ENCODE measurements around the gene MEF2A. TPM values are rescaled to one million over a fixed set of nuclear protein-coding genes. Genes with fewer than 3 reads are reported as not detected.

Gene MEF2A
- total and polyA plus RNA-seq, 9 of the 15 experiments (the other 6 are each of a cell fraction or from before 2014, with no cell fraction given): 1.6 to 18.7 (median 8.7) TPM

- TF ChIP-seq, protein P1, sequence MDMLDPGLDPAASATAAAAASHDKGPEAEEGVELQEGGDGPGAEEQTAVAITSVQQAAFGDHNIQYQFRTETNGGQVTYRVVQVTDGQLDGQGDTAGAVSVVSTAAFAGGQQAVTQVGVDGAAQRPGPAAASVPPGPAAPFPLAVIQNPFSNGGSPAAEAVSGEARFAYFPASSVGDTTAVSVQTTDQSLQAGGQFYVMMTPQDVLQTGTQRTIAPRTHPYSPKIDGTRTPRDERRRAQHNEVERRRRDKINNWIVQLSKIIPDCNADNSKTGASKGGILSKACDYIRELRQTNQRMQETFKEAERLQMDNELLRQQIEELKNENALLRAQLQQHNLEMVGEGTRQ (CRISPR knock-in tag; IDR thresholded peaks at IDR 0.05): no peak
Observed at GRCh38 chr15:99571299-99571698, 5.5 kb downstream of the MEF2A start (continued).

DNA sequence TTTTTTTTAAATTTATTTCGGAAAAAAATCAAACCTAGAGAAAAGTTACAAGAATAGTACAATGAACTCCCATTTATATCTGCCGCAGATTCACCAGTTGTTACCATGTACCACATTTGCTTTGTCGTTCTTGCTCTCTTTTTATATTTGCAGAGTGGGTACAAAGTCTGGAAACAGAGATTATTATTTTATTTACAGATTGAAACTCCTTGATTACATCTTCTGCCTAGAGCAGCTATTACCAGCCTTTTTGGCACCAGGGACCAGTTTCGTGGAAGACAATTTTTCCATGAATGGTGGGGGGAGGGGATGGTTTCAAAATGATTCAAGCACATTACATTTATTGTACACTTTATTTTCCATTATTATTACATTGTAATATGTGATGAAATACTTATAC lies 8.3 kb downstream of the MEF2A start:
- ChIA-PET POLR2A (interaction anchor here (0.7 to 1.6 kb wide), 3 partner anchors 9 to 26 kb away, joined by 3 to 6 read pairs (median 4); no protein-coding TSS in a partner anchor), CTCF (ENCODE audit: low intra/inter-chr PET ratio) (no interaction called here)
- Histone ChIP-seq H3K4me2 (ENCODE audit: insufficient read depth, low read length) (no peak overlapping the region), H3K27me3 (ENCODE audit: control insufficient read depth in 2 of 2, insufficient read depth in 2 of 2, low read length in 2 of 2) (no peaks in the 10 kb centered on the region), H2AFZ (ENCODE audit: low read depth, low read length) (no peak overlapping the region), H3K9me3 (replicated peaks; ENCODE audit: control insufficient read depth, insufficient read depth, low read depth, low read length) (no peaks in the 10 kb centered on the region), H3K36me3 (ENCODE audit: control insufficient read depth, insufficient read depth, low read length) (no peaks in the 10 kb centered on the region), H3K4me1 (replicated peaks in 1 of 2; ENCODE audit: control insufficient read depth in 2 of 2, insufficient read depth in 2 of 2, low read length in 2 of 2) (peaks cover 0 to 11% of the 10 kb centered on the region in 2 experiments; a peak in 2 of 5 replicates), H3K4me3 (no peak overlapping the region), H4K20me1 (replicated peaks; ENCODE audit: control insufficient read depth, insufficient read depth, low read length) (0 out of 2 replicates have a peak, but pooled peaks cover 9% of the 10 kb centered on the region), H3K79me2 (ENCODE audit: control insufficient read depth, insufficient read depth, low read length) (peaks cover 41% of the 10 kb centered on the region), H3K27ac (ENCODE audit: extremely low read depth, low read depth, low read length) (no peak overlapping the region), H3K9ac (ENCODE audit: insufficient read depth in 1 of 2, low read depth in 2 of 2, low read length in 2 of 2) (no peak overlapping the region), H3K9me1 (ENCODE audit: control insufficient read depth, insufficient read depth, low read length) (no peaks in the 10 kb centered on the region)
- in situ Hi-C loops (cut with MboI): no loop called here
- intact Hi-C loops (cut with micrococcal nuclease): no loop called here
- DNase-seq (ENCODE audit: extremely low read depth in 1 of 4, low spot score in 3 of 4) (no peak), FAIRE-seq (no peak), ATAC-seq (no peak)
- no TSS peak for BruUV-seq (replicated peaks)
- WGBS (ENCODE audit: insufficient coverage, low coverage, missing lambda C conversion rate): 9% methylated on average over 3 of the region's 4 CpGs
- TF ChIP-seq CEBPB (tag; IDR thresholded peaks at IDR 0.05) (0 out of 2 replicates have a peak, but pooled peaks have one; percentile 17), HDGF (IDR thresholded peaks at IDR 0.05) (no peak), EZH2 (IDR thresholded peaks at IDR 0.05; ENCODE audit: borderline replicate concordance, low read depth, low read length) (no peak), NR2C2 (CRISPR knock-in tag; IDR thresholded peaks at IDR 0.05) (no peak), NR2C2 (tag; IDR thresholded peaks at IDR 0.05) (no peak), CEBPG (CRISPR knock-in tag; IDR thresholded peaks at IDR 0.05) (no peak), CEBPG (tag; conservative IDR thresholded peaks at IDR 0.05 in 1 of 2, IDR thresholded peaks at IDR 0.05 in 1 of 2) (no peak), MAFF (IDR thresholded peaks at IDR 0.05; ENCODE audit: low read length) (no peak)
- TF ChIP-seq, protein P2, sequence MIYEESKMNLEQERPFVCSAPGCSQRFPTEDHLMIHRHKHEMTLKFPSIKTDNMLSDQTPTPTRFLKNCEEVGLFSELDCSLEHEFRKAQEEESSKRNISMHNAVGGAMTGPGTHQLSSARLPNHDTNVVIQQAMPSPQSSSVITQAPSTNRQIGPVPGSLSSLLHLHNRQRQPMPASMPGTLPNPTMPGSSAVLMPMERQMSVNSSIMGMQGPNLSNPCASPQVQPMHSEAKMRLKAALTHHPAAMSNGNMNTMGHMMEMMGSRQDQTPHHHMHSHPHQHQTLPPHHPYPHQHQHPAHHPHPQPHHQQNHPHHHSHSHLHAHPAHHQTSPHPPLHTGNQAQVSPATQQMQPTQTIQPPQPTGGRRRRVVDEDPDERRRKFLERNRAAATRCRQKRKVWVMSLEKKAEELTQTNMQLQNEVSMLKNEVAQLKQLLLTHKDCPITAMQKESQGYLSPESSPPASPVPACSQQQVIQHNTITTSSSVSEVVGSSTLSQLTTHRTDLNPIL (CRISPR knock-in tag; IDR thresholded peaks at IDR 0.05): no peak

Data from K562 (cell line).